Amygdala (tissue), 56 donors: ENCODE results near the gene WARS2.

ENCODE experiments used
- DNase-seq, 56 donors: peaks; one replicate each; lab custom pipeline; 2025; lab: John Stamatoyannopoulos, UW

The WARS2 gene

DNA sequence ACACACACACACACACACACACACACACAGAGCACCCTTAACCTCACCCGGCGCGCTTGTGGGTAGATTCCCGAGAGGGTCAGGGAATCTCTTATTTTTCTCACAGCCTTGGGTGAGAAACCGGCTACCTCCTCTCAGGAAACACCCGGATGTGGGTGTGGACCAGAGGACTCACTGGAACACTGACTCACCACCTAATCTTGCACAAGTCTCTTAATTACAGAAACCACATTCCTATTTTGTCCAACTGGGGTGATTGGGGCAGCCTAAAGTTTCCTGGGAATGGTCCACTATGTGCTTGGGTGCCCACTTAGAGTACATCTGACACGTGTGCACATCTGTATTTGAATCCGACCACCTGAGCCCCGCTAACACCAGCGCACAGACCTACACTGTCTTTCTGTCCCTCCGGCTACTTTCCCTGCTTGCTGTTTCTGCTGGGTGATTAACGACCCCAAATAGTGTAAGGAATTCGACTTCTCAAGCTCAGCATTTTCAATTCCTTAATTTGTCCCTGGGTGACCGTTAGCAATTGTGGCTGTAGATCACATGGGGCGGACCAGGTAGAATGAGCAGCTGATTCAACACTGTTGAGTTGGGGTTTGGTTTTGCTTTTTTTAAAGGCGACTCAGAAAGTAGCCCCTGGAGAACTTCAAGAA, 138.3 kb downstream of the WARS2 start:
- DNase-seq = no peak

DNA sequence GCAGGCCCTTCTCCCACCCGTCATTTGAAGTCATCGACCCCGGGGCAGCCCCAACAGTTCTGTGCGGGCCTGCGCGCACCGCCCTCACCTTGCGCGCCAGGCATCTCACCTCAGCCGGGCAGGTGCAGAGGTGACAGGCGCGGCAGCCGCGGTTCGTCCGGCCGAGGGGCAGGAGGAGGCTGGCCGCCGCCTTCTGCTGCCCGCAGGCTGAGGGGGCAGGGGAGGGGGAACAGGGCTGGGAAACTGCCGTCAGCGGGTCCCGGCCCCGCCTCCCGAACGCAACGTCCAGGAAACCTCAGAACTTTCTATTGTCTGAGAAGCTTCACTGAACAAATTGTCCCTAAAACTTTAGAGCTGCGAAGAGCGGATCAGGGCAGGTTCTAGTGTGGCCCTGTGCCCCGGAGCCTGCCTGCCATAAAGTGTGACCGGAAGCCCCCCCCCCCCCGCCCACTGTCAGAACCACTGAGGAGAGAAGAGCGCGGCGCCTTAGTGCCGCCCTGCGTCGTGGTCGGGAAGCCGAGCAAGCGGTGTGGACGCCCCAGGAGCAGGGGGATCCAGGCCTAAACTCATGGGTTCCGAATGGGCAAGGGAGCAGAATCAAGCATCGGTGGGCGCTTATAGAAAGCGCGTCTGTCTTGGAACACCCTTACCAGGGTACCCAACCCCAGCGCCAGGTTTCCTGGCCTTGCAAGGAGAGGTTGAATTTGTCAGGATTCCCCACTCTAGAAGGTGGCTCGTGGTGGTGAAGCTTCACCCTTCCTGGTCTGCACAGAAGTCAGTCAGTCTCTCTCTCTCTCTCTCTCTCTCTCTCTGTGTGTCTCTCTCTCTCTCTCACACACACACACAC, 139.0 kb downstream of the WARS2 start:
- DNase-seq = no peak

DNA sequence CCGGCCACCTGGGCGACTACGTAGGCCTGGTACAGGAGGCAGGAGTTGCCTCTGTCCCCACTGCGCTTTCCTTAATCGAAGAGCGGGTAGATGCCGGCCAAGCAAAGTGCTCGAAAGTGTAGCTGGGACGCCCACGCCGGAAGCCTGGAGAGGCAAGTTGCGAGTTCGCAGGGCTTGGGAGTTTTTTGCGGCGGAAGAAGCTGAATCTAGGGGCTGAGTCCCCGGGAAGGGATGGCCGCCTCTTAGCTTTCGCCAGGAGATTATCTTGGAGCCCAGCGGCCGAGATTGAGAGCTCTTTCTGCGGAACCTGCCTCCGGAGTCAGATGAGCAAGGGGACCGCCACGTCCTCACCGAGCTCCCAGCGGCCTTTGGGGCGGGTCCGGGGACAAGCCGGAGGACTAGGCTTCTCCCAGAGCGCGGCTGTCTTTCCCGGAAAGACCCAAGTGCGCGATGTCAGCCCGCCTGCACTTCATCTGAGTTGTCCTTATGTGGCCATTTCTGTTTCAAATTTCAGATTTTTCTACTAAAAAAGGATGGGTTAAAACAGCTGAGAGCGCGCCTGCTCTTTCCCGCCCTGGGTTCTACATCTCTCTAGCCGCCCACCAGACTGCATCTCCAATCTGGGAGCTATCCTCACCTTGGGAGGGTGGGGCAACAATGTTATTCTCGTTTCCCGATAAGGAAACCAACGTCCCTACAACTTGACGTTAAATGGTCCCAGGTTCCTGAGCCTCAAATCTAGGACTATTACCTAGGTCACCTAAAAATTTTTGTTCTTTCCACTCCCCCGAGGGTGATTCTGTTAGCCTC, 139.9 kb downstream of the WARS2 start:
- DNase-seq = no peak

DNA sequence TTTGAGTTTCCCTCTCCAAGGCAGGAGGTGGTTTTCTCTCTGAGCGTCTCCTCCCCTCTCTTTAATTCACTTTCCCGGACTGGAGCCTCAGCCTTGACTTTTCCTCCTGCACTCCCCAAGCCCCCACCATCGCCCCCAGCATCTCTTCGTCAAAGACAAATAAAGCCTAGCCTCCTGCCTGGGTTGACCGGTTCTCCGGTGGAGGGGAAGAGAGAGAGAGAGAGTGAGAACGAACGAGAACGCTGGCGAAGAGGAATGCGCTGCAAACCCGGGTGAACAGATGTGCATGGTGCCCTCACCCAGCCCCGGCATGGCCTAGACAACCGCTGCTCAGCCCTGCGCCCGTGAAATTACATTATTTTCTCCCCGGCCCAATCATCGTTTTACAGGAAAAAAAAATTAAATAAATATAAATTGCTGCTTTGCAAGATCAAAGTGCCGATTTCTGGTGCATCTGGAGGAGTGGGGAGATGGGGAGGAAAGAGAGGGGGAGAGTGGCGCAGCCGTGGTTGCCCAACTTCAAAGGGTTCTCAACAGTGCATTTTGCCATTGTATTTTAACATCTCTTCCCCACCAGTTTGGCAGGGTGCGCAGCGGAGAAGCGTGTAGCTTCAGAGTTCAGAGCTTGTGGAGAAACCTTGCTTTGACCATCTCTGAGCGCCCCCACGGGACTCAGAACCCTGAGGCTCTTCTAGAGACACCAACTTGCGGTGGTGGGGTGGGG, 140.9 kb downstream of the WARS2 start:
- DNase-seq = no peak

DNA sequence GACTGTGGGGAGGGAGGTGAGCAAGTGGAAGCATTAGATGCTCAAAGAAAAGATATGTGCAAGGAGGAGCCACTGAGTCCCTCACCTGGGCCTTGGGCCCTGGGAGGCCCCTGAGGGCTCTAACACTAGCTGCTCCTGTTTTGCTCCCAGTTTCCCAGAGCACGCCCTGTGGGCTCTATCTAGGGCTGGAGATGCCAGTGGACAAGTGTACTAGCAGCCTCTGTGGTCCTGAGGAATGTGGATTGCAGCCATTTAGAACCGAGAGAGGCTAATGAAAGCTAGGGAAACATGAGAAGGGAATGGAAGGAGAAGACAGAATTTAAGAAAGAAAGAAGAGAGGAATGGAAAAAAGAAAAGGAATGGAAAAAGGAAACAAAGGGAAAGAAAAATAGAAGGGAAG, 142.3 kb downstream of the WARS2 start:
- DNase-seq = no peak

DNA sequence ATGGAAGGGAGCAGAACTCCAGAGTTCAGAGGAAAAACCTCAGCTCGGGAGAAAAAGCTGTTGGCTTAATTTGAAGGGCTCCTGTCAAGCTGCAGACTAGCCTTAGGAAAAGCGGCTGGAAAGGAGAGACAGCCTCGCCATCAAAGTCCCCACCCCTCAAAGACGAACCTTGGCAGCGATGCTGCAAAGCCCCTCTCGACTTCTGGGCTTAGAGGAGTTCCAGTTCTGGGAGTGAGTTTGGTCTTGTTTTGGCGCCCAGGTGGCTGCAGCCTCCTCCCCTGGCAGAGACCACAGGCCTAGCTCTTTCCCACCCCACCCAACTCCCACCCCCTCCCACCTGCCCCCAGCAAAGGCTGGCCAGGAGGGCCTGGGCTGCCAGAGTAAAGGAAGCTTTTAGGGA, 143.2 kb downstream of the WARS2 start:
- DNase-seq = no peak

DNA sequence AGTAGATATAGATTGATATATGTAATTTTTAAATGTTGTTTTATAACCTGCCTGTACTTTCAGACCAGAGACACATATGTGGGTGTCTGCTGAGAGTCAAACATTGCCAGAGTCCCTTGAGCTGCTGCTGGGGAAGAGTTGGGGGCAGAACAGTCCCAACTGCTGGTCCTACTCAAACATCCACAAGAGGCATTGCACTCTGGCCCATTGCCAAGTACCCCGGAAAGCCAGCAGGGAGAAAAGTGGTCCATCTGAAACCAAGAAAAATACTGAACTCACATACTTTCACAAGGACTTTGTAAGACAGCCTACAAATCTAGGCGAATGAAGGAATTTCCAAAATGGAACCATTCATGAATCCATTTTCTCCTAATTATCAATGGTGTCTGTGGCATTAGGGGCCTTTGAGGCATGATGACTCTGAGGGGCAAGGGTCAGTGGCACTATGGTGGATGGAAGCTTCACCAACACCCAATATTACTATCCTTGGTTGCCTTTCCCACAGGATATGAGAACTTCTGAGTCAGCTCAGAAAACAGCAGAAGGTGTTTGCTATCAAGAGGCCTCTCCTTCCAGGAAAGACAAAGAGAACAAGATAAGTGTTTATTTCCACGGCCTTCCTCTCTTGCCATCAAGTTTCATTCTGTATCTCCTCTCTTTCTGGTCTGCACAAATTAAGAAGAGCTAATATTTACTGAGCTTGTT, 145.0 kb downstream of the WARS2 start:
- no peak for DNase-seq

DNA sequence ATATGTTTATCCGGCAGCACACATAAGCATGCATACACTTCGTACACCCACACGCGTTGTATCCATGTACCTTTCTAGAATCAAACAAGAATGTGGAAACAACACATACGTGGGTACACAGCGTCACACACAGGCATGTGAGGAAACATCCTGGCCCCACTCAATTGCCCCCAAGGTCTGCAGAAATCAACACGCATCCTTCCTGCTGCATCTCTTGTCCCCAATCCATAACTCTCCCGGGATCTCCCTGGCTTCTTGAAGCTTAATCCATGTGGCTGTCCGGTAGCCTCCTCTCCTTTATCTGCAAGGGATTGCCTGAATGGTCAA, 146.8 kb downstream of the WARS2 start:
- DNase-seq = no peak

DNA sequence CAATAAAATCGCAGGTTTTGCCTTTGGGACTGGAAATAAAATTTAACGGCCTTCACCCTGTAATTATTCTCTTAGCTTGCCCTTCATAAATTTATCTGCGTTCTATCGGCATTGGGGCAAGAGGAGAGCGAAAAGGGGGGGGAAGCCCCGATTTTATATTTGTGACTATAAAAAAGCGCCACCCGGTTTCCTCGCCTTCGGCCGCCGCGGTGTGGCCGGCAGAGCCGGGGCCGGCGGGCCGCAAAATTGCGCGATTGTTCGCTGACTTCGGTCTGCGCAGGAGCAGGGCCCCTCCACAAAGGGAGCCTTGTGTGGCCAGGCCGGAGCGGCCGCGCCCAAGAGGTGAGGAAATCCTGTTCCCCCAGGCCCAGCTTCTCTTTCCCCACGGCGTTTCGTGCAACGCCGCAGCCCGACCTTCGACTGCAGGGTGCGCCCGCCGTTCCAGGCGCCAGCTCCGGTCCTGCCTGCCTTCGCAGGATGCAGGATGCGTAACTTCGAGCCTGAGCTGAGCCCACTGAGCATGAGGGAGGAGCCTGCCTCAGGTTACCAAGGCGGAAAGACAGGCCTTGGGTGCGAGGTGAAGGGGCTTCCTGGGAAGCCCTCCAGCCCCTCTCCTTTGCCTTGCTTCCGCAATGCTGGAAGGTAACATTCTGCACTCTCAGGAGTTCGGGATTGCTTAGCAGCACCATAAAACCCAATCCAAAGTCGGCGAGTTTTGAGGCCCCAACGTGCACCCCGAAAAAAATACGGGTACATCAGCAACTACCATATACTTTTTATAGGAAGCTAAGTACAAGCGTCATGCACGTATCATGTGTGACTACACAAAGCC, 147.4 kb downstream of the WARS2 start:
- DNase-seq = no peak

DNA sequence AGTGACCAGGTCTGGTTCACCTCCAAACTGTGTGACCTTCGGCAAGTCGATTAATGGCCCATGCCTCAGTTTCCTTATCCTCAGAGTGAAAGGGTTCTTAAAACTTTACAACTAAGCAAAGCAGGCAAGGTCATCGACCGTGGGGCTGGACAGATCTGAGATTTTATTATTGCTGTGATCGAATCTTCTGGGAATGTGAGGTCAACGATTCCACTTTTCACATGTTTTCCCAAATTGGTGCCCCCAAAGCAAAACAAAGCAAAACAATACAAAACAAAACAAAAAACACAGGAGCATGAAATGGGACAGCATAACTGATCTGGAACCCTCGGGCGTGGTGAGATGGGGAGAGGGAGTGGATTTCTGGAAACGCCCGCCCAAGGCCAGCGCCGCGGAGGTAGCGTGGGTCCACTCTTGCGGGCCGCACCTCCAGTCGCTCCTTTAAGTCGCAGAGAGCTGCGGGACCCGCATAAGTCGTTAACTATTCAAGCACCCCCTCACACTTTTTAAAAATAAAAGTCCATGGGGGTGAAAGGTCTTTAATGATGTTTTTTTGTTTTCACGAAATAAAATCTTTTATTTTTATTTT, 148.1 kb downstream of the WARS2 start:
- no peak for DNase-seq

DNA sequence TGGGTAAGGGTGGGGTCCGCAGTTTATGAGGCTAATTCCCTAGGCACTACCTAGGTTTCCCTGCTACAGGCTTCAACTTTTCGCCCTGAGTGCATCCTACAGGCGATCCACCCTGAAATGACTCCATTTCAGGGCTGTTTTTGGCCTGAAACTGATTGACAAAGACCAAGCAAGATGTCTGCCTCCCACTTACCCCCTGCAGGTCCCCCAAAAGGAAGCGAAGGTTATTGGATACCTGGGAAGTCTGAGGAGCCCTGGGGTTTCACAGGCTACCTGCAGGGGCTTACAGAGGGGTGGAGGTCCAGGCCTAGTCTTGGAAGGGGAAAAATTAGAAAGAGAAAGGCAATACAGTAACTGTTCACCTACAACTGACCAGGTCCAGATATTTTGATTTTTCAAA, 149.0 kb downstream of the WARS2 start:
- no peak for DNase-seq

DNA sequence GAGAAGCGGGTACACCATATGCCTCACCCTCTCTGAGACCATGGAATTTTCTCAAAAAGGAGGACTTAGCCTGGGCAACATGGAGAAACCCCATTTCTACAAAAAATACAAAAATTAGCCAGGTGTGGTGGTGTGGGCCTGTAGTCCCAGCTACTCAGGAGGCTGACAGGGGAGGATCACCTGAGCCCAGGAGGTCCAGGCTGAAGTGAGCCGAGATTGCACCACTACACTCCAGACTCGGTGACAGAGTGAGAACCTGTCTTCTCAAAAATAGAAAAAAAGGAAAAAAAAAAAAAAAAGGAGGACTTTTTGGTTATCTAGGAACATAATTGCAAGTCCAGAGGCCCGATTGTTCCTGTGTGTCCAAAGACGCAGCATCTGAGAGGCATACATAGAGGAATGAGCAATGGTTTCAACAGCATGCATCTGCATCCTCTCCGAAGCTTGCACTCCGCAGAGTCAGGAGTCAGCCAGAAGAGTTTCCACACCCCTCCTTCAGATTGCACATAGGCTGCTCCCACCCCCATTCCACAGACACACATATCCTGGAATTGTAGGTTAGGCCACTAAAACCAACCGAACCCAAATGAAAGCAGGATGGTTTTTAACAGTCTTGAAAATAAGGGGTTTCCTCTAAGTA, 149.8 kb downstream of the WARS2 start:
- no peak for DNase-seq

DNA sequence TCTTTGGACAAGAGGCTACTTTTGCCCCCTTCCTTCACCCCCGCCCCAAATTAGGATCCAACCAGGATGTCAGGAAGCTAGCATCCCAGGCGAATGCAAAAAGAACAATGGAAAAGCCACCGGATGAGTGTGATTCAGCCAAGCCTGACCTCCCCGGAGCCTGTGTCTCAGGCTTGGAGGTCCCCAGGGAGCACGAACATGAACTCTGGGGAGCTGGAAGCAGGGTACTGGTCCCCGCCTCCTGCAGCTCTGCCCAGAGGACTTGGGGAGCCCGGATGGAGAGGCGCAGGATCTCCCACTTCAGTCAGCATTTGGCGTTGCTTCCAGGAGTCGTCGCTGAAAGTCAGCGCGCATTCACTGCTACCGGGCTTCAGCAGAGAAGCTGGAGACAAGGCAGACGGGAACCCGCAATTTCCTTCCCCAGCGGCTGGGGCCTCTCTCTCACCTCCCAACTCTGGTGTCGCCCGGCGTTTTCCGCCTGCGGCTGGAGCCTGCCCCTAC, 150.5 kb downstream of the WARS2 start:
- no peak for DNase-seq

DNA sequence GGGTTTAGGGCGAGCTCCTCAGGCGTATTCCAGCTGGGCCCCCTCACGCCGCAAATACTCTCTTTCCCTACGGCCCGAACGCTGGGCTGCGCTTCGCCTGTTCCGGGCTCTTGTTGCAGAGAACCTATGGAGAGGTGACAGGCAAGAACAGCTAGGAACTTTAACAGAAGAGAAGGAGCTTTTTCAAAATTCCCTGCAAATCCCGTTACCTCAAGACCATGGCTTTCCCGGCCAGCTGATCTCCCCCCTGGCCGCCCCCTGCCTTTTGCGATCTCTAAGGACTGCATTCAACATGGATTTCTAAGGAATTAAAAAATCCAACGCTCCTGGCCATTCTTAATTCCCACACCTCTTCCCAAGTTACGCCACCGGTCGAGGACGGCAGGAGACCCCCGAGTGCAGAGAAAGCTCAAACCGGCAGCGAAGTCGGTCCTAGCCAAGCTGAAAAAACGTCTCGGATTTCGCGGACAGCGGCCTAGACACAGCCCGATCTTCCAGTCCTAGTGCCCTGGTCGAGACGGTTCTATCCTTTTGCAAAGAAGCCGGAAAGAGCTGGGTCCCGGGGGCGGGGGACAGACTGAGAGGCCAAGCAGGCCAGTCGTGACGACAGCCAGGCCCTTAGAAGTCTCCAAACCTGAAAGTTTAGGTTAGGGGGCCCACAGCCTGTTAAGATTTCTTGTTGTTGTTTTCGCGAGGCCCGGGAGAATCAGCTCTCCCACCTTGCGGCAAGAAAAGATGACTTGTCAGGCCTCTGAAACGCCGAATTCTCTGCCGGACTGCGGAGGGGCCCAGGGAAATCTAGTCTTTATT, 151.2 kb downstream of the WARS2 start:
- no peak for DNase-seq

DNA sequence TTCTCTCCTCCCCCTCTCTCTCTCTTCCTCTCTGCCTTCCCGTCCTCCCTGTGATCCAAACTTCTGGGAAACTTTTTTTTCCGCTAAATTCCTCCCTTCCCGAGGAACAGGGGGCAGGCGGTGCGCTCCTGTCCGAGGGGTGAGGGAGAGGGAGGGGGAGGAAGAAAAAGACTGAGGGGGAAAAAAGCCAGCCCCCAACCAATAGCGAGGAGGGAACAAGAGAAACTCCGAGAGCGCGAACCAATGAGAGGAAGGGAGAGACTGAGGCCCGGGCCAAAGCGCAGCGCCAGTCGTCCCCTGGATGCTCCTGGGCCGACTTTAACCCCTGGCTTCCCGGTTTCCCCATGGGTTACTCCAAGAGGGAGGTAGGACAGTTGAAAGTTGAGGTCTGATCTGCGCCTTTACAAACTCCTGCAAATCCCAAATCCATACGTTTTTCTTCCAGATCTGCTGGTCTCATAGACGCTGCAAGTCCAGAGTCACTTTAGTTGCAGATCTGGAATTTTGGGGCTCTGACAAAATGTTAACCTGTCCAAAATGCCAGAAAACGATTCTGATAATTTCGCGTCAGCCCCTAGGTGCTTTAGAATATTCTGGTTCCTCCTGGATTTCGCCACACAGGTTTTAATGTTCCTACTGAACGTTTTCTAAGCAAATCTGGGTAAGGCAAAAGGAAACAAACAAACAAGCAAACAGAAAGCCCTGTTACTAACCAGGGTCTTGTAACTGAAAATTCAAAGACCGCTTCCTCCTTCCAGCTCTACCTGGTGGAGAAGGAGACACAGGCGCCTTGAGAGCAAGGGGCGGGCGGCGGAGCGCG, 152.1 kb downstream of the WARS2 start, which contains the start of gene TBX15:
Gene TBX15, minus strand, starts transcription at position 158 of the 820 bp plus-strand sequence. CDS start 548 bp downstream, outside the sequence.
- DNase-seq = no peak

DNA sequence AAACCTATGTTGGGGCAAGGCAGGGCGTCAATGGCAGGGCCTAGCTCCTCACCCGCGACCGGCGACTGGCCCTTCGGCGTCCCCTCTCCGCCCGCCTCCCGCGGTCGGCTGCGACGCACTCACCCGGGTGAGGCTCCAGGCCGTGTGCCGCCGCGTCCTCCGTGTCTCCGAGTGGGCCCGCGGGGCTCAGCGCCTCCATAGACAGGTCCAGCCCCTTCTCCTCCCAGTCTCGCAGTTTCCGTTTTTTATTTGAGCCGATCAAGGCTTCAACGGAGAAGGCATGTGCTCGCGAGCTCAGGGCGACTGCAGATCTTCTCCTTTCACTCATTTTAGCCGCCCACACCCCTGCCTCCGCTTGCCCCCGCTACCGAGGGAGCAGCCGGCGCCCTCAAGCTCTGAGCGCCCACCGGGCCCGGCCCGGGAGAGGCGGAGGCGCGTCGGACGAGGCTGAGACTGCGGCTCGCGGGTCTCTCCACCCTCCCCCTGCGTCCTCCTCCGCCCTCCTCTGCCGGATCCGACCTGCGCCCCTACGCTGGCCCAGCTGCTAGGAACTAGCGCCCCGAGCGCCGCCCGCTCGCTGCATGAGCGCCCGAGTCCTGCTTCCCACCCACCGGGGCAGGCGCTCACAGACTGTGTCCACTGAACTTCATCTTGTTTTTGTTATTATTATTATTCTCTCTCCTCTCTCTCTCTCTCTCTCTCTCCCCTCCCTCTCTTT, 152.8 kb downstream of the WARS2 start:
- DNase-seq = no peak
